AG09319 (cell line): ENCODE measurements around the gene PRKG1.

Source experiments
- DNase-seq: peaks from one replicate; pipeline ENCODE4 v3.0.0-alpha.2; 2010; ENCODE audit warnings: low read depth; ENCODE audit errors: extremely low read depth
- TF ChIP-seq, protein P1 (sequence below): IDR thresholded peaks from 2 replicates; pipeline ENCODE4 v1.5.1; 2011; ENCODE audit warnings: low read depth, mild to moderate bottlenecking, inconsistent platforms, low read length, moderate library complexity

PRKG1 gene

DNA sequence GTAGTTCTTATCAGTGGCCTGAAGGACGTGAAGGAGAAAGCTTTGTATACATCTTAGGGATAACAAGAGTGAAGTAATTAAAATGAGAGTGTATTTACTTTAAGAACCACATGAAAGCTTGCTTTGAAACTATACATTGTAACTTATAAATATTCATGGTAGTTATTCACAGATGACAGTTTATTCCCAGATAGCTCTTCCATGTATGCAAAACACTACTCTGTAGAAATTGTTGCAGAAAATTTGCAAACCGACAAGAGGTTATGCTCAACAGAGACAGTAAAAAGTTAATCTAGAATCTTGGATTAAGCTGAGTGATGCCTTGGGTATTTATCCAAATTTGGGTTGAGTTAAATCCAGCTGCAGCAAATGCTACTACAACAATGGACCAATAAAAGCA is 301.5 kb downstream of the PRKG1 start:
- TF ChIP-seq, protein P1, sequence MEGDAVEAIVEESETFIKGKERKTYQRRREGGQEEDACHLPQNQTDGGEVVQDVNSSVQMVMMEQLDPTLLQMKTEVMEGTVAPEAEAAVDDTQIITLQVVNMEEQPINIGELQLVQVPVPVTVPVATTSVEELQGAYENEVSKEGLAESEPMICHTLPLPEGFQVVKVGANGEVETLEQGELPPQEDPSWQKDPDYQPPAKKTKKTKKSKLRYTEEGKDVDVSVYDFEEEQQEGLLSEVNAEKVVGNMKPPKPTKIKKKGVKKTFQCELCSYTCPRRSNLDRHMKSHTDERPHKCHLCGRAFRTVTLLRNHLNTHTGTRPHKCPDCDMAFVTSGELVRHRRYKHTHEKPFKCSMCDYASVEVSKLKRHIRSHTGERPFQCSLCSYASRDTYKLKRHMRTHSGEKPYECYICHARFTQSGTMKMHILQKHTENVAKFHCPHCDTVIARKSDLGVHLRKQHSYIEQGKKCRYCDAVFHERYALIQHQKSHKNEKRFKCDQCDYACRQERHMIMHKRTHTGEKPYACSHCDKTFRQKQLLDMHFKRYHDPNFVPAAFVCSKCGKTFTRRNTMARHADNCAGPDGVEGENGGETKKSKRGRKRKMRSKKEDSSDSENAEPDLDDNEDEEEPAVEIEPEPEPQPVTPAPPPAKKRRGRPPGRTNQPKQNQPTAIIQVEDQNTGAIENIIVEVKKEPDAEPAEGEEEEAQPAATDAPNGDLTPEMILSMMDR, result no peak
- no peak for DNase-seq

DNA sequence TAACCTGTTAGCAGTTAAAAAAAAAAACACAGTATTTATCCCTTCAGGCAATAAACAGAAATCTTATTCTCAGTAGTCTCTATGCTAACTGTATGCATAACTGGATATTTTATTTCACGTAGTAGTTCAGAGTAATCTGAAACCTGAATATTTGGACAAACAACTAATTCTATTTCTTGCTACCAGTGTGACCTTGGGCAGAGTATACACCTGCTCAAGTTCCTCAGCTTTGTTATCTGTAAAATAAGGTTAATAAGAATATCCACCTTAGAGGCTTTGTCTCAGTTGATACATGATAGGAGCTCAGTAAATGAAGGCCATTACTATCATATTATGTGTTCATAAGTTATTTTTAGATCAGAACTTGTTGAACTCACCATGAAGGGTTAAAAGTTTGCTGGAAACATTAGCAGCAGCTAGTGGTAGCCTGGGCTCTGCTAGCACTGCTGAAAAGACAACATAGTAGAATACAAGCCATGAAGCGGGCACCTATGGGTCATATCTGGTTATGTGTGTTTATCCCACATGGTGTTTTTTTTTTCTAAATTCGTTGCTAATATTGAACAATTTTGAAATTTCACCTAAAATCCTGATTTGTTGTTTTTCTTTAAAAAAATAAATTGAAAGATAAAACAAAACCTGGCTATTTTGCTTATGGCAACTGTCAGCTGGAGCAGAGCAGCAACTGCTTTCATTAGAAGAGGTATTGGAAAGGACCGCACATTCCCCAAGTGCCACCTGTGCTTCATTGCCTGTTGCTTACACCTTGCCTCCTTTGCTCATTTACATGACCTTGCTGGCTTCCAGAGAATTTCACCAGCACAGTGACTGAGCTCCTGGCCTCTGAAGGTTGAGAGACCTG is 303.0 kb downstream of the PRKG1 start:
- no peak for DNase-seq
- TF ChIP-seq, protein P1, result no peak

DNA sequence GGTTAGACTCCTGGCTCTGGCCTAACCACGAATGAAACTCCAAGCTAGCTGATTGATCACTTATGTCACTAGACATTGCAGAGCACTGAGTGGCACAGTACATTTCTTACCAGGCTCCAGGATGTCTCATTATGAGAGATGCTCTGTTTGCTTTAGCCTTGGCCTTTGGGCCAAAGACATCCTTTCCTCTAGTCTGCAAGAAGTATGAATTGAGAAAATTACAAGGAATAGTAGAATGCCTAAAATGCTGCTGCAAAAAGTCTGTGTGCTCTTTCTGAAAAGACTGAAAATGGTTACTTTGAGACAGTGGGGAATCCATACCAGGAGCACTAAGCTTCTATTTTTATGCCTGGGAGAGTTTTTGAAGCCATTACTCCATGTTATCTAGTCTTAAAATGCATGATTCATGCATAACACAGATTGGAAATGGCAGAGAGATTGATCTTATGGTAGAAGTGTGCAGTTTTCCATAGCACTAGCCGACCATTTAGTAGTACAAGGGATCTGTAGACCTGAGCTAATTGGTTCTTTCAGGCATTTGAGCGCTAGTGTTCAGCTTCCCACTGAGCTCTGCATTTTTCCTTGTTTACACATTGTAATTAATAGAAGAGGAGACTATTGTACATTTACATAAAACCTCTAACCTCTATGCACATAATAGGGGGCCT is 303.8 kb downstream of the PRKG1 start:
- no peak for DNase-seq
- TF ChIP-seq, protein P1, result no peak

DNA sequence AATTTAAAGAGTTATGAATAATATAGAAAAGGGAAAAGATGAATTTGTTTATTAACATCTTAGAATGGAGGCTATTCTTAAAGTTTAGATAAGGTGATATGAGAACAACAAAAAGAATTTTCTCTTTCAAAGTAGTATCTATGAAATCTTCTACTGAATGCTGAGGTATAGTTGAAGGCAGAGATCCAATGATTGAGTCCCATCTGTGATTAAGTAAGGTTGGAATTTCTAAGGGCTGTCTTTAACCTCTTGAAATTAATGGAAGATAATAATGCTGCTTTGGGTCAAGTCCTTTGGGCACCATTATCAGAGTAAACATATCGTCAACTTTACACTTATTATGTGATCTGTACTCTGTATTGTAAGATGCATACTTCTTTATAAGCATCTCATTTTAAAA is 307.9 kb downstream of the PRKG1 start:
- TF ChIP-seq, protein P1, result no peak
- DNase-seq, result no peak

DNA sequence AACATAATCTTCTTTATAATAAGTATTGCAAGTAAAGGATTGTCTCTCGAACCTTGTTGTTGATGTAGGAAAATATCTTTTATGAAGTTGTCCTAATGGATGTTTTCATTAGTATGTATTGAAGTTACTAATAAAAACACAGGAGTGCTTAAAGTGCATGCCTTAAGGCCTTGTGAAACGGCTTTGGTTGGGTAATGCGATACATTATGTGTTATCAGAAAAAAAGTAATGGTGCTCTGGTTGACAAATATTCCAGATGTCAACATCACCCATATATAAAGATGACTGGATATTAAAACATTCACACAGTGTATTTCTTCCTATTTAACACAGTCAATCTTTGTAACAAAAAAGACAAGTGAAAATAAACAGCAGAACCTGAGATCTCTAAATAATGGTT is 310.7 kb downstream of the PRKG1 start:
- DNase-seq, result no peak
- TF ChIP-seq, protein P1, result no peak

DNA sequence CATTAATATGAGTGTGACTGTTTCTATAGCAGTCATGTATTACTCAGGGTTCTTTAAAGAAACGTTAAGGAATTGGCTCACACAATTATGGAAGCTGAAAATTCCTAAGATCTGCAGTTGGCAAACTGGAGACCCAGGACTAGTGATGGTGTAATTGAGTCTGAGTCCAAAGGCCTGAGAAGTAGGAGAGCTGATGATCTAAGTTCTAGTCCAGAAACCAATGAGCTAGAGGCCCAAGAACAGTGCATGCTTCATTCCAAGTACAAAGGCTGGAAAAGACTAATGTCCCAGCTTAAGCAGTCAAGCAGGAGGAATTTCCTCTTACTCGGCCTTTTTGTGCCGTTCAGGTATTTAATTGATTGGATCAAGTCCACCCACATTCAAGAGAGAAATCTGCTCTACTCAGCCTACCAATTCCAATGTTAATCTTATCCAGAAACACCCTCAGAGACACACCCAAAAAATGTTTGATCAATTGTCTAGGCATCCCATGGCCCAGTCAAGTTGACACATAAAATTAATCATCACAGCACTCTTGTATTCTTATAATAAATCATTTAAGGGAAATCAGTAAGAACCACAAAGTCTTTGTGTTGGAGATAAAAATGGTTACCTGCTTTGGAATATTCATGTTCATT is 312.1 kb downstream of the PRKG1 start:
- TF ChIP-seq, protein P1, result no peak
- no peak for DNase-seq
